RPMI8226 (cell line): ENCODE data around the gene COL9A3.

Experiments used
- DNase-seq: peaks from one replicate; pipeline ENCODE4 v3.0.0-alpha.2; 2015

Gene COL9A3

DNA sequence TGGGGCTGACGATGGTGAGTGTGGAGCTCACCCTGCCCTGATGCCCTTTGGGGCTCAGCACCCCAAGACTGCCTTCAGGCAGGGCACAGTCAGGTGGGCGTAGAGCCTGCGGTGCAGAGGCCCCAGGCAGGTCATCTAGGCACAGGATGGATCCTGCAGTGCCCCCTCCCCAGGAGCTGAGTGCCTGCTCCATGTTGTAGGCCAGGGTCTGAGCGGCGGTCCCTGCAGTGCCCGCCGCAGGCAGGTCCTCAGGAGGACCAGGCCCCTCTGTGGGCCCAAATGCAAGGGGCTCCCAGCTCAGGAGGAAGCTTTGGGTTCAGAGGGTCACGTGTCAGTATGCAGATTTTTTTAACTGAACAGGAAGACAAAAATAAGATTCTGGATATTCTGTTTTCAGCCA, 17.8 kb upstream of the COL9A3 start:
- no peak for DNase-seq

GRCh38 chr20:62799459-62799858, 17.4 kb upstream of the COL9A3 start:
- DNase-seq, result no peak

GRCh38 chr20:62799873-62800272, 17.0 kb upstream of the COL9A3 start:
- DNase-seq, result no peak

DNA sequence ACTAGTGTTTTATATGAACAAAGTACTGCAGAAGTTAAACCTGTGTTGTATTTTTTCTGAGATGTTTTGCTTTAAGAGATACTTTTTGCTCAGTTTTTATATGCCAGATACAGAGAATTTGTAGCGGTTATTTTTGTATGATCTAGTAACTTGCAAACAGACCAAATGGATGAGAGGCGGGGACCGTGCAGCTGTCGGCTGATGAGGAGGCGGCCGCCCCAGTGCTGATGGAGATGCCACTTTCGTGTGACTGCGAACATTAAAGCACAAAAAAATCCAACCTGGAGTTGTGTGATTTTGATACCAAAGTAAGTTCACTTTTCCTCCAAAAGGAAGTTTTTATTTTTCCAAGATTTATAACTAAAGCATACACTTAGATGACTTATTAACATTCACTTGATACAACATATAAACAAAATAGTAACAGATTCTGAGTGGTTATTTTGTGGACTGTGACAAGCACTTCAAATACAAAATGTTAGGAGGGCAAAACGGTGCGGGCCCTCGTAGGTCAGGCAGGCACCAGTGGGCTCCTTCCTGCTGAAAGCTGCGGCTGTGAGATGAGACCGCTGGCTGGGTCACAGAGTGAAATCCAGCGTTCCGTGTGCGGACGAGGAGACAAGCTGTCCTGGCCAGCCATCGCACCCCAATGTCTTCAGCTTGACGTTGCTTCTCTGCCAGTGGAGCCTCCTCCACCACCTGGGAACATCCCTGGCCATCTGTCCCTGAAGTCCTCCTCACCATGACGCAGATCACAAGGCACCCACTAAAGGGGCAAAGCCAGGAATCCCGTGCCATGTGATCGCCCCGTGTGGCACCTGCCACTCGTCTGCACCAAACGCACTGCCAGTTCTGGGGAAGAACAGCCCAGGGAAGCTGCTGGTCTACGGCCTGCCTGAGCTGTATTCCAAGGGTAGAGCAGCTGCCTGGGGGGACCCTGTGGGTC, 16.3 kb upstream of the COL9A3 start:
- DNase-seq, result no peak

GRCh38 chr20:62801284-62802010, 15.4 kb upstream of the COL9A3 start:
- DNase-seq, result no peak

- no peak for DNase-seq
These were observed 14.7 kb upstream of the COL9A3 start for GRCh38 chr20:62802026-62802712.

- DNase-seq, result no peak
These were observed 12.7 kb upstream of the COL9A3 start for GRCh38 chr20:62804021-62804626.

- DNase-seq, result peak; percentile 81
These were observed 12.2 kb upstream of the COL9A3 start, which contains the start of gene OGFR for GRCh38 chr20:62804627-62805154. OGFR (plus strand) TSS chr20:62804835; CDS start chr20:62804860, 25 bp downstream.

GRCh38 chr20:62805155-62805710, 11.6 kb upstream of the COL9A3 start:
- DNase-seq, result peak; percentile 39

DNA sequence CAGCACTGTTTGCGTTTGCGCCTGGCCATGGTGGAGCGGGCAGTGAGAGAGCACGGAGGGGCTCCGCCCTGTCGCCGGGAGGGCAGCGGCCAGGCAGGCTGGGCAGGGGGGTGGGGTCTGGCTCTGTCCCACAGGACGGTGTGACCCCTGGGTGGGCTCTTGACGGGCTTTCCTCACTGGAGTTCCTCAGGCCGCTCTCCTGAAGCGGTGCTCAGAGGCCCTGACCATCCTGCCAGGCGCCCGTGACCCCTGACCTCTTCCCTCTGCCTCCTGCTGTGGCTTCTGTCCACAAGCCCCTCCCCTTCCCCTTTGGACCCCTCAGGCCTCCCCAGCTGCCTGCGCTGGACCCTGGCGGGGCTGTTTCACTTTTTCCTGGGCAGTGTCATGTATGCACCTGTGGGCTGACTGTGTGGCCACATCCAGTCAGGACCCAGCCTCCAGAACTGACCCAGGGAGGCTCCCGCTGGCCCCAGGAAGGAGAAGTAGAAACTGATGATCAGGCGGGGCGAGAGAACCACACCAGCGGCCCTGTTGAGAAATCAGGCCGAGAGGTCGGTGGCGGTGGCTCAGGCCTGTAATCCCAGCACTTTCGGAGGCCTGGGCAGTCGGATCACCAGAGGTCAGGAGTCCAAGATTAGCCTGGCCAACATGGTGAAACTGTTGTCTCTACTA, 11.0 kb upstream of the COL9A3 start:
- no peak for DNase-seq

GRCh38 chr20:62806383-62807050, 10.3 kb upstream of the COL9A3 start:
- DNase-seq, result no peak

GRCh38 chr20:62807444-62808210, 9.2 kb upstream of the COL9A3 start:
- no peak for DNase-seq

GRCh38 chr20:62808211-62808865, 8.5 kb upstream of the COL9A3 start:
- DNase-seq, result peak; percentile 64

DNA sequence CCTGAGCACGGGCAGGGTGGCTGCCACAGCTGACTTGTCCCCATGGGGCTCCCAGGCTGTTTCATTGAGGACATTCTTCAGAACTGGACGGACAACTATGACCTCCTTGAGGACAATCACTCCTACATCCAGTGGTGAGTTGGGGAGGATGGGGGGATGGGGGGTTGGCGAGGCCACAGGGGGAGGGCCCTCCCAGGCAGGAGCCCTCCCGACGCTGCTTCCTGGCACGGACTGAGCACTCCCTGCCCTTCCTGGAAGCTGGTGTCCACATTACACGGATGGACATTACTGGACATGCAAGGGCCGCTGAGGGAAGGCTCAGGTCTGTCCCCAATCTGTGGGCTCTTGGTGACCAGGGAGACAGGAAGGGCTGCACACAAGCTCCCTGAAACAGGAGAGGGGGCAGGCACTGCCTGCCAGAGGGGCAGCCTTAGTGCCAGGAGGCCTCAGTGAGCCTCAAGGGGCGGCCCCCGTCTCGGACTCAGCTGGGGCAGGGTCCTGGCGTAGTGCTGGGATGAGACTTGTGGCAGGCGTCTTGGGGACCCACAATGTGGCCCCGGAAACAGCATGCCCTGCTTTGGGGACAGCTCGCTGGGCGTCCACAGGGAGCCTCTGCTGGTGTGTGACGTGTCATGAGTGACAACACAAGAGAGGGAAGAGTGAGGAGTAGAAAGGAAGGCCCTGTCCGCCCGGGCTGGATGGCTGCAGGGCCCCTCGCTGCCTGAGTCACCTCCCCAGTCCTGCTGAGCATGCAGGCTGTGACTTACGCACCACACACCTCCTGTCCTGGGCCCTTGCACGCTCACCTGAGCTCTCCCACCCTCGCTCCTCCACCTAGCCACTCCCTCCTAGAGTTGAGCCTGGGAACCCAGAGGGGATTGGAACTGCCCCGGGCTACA, 7.1 kb upstream of the COL9A3 start:
- no peak for DNase-seq

- DNase-seq, result no peak
These were observed 5.5 kb upstream of the COL9A3 start for GRCh38 chr20:62811320-62811719.

DNA sequence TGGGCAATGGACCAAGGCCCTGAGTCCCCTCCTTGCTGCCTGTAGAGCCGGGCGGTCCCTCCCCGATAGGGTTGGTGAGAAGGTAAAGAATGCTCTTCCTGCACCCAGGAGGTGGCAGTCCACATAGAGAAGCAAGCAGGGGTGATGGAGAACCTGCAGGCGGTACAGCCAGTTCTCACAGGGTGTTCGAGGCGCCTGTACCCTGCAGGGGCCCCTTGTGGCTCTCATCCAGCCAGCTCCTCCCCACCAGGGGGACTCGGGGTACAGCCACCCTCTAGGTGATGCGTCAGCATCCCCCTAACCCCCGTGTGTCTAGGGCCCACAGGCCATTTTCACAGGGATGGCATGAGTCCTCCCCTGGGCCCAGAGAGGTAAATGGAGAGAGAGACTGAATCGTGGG, 5.1 kb upstream of the COL9A3 start:
- no peak for DNase-seq

- DNase-seq, result no peak
These were observed 4.5 kb upstream of the COL9A3 start for GRCh38 chr20:62812181-62812906.

DNA sequence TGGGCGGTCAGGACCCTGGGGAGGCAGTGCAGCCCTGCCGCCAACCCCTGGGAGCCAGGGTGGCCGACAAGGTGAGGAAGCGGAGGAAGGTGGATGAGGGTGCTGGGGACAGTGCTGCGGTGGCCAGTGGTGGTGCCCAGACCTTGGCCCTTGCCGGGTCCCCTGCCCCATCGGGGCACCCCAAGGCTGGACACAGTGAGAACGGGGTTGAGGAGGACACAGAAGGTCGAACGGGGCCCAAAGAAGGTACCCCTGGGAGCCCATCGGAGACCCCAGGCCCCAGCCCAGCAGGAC, 4.0 kb upstream of the COL9A3 start:
- DNase-seq, result no peak
